H9 (cell line): ENCODE measurements around the gene HUNK. TPM values are rescaled to one million over a fixed set of nuclear protein-coding genes. Genes with fewer than 3 reads are reported as not detected.

Source experiments
- DNase-seq: peaks from one replicate; pipeline ENCODE4 v3.0.0-alpha.2; 2017
- H2AFZ ChIP-seq: one replicate; pipeline ENCODE4 v1.6.1; 2013; ENCODE audit warnings: mild to moderate bottlenecking, low read length, control low read depth, moderate library complexity
- H2AK5ac ChIP-seq: 2 replicates; pipeline ENCODE4 v1.6.1; 2013; ENCODE audit warnings: low read length, control low read depth, mixed read lengths; ENCODE audit not compliant: insufficient read length
- H2BK120ac ChIP-seq: one replicate; pipeline ENCODE4 v1.6.1; 2013; ENCODE audit warnings: low read depth, mild to moderate bottlenecking, low read length, control low read depth, inconsistent platforms; ENCODE audit not compliant: poor library complexity, severe bottlenecking
- H2BK12ac ChIP-seq: 2 replicates; pipeline ENCODE4 v1.6.1; 2013; ENCODE audit warnings: low read length, control low read depth, mixed read lengths, low read depth; ENCODE audit not compliant: insufficient read length
- H2BK15ac ChIP-seq: 2 replicates; pipeline ENCODE4 v1.6.1; 2013; ENCODE audit warnings: low read depth, low read length, control low read depth
- H2BK20ac ChIP-seq: one replicate; pipeline ENCODE4 v1.6.1; 2013; ENCODE audit warnings: low read depth, mild to moderate bottlenecking, low read length, control low read depth, inconsistent platforms; ENCODE audit not compliant: poor library complexity, severe bottlenecking
- H2BK5ac ChIP-seq: 2 replicates; pipeline ENCODE4 v1.6.1; 2013; ENCODE audit warnings: low read length, control low read depth, mixed read lengths; ENCODE audit not compliant: insufficient read length
- H3K14ac ChIP-seq: 2 replicates; pipeline ENCODE4 v1.6.1; 2013; ENCODE audit warnings: low read length, control low read depth; ENCODE audit not compliant: insufficient read depth
- H3K18ac ChIP-seq: 2 replicates; pipeline ENCODE4 v1.6.1; 2013; ENCODE audit warnings: low read depth, mild to moderate bottlenecking, mixed read lengths, low read length, control low read depth; ENCODE audit not compliant: insufficient read length
- H3K23ac ChIP-seq: 2 replicates; pipeline ENCODE4 v1.6.1; 2013; ENCODE audit warnings: low read length, control low read depth, mixed read lengths, low read depth; ENCODE audit not compliant: insufficient read length
- H3K23me2 ChIP-seq: 2 replicates; pipeline ENCODE4 v1.6.1; 2013; ENCODE audit warnings: low read depth, mild to moderate bottlenecking, mixed read lengths, low read length, control low read depth; ENCODE audit not compliant: insufficient read length, poor library complexity, severe bottlenecking
- H3K27ac ChIP-seq: 2 replicates; pipeline ENCODE4 v1.5.1; 2013; ENCODE audit warnings: low read length, control low read depth, mixed read lengths, low read depth; ENCODE audit not compliant: insufficient read length
- H3K27me3 ChIP-seq: 2 replicates; pipeline ENCODE4 v1.6.1; 2013; ENCODE audit warnings: low read length, control low read depth, inconsistent platforms; ENCODE audit not compliant: insufficient read depth
- H3K4ac ChIP-seq: 2 replicates; pipeline ENCODE4 v1.6.1; 2013; ENCODE audit warnings: low read depth, mild to moderate bottlenecking, control low read depth, inconsistent platforms, low read length, moderate library complexity
- H3K4me1 ChIP-seq: 2 replicates; pipeline ENCODE4 v1.6.1; 2013; ENCODE audit warnings: low read length, control low read depth, inconsistent platforms; ENCODE audit not compliant: insufficient read depth
- H3K4me2 ChIP-seq: 2 replicates; pipeline ENCODE4 v1.6.1; 2013; ENCODE audit warnings: low read length, control low read depth, mixed read lengths; ENCODE audit not compliant: insufficient read length, insufficient read depth
- H3K56ac ChIP-seq: 2 replicates; pipeline ENCODE4 v1.6.1; 2013; ENCODE audit warnings: low read depth, mild to moderate bottlenecking, mixed read lengths, low read length, control low read depth; ENCODE audit not compliant: insufficient read length
- H3K79me1 ChIP-seq: 2 replicates; pipeline ENCODE4 v1.6.1; 2013; ENCODE audit warnings: low read depth, mild to moderate bottlenecking, moderate library complexity, low read length, control low read depth, inconsistent platforms; ENCODE audit not compliant: insufficient read depth, poor library complexity, severe bottlenecking
- H3K79me2 ChIP-seq: 2 replicates; pipeline ENCODE4 v1.6.1; 2013; ENCODE audit warnings: low read length, control low read depth, inconsistent platforms; ENCODE audit not compliant: insufficient read depth
- H3K9ac ChIP-seq: 2 replicates; pipeline ENCODE4 v1.6.1; 2013; ENCODE audit warnings: low read length, control low read depth, mixed read lengths; ENCODE audit not compliant: insufficient read length; ENCODE audit errors: extremely low read depth
- H3K9me3 ChIP-seq: one replicate; pipeline ENCODE4 v1.6.1; 2013; ENCODE audit warnings: low read depth, low read length, inconsistent platforms; ENCODE audit not compliant: control insufficient read depth
- H3T11ph ChIP-seq: one replicate; pipeline ENCODE4 v1.6.1; 2013; ENCODE audit warnings: mild to moderate bottlenecking, low read length, control low read depth, inconsistent platforms
- H4K20me1 ChIP-seq: one replicate; pipeline ENCODE4 v1.6.1; 2013; ENCODE audit not compliant: control insufficient read depth, insufficient read length, insufficient read depth
- H4K5ac ChIP-seq: 2 replicates; pipeline ENCODE4 v1.6.1; 2013; ENCODE audit warnings: low read depth, mild to moderate bottlenecking, mixed read lengths, low read length, control low read depth; ENCODE audit not compliant: insufficient read length
- H4K8ac ChIP-seq: replicated peaks from 2 replicates; pipeline ENCODE4 v1.6.1; 2013; ENCODE audit warnings: low read length, control low read depth, mixed read lengths, low read depth; ENCODE audit not compliant: insufficient read length
- H4K91ac ChIP-seq: 2 replicates; pipeline ENCODE4 v1.6.1; 2013; ENCODE audit warnings: low read depth, mild to moderate bottlenecking, moderate library complexity, mixed read lengths, low read length, control low read depth; ENCODE audit not compliant: insufficient read length
- H3K27ac Mint-ChIP-seq, 3 experiments: 2 replicates in 2 of 3; 3 replicates in 1 of 3; pipeline ENCODE4 v1.8.0; 2020 to 2021; ENCODE audit warnings: mixed read lengths in 3 of 3, mild to moderate bottlenecking in 1 of 3, moderate library complexity in 1 of 3
- H3K27me3 Mint-ChIP-seq: 2 replicates; pipeline ENCODE4 v1.8.0; 2021; ENCODE audit warnings: low read depth, mild to moderate bottlenecking, moderate library complexity, mixed read lengths
- H3K36me3 Mint-ChIP-seq, 3 experiments: 2 replicates in 2 of 3; 3 replicates in 1 of 3; pipeline ENCODE4 v1.8.0; 2020 to 2021; ENCODE audit warnings: low read depth in 3 of 3, mixed read lengths in 3 of 3; ENCODE audit not compliant: insufficient read depth in 1 of 3
- H3K4me1 Mint-ChIP-seq, 2 experiments: 2 replicates each; pipeline ENCODE4 v1.8.0; 2020; ENCODE audit warnings: mixed read lengths in 2 of 2
- H3K4me3 Mint-ChIP-seq, 2 experiments: 2 replicates in 1 of 2; 3 replicates in 1 of 2; pipeline ENCODE4 v1.8.0; 2020 to 2021; ENCODE audit warnings: mild to moderate bottlenecking in 2 of 2, mixed read lengths in 2 of 2, moderate library complexity in 1 of 2
- H3K9me3 Mint-ChIP-seq, 2 experiments: 2 replicates in 1 of 2; 3 replicates in 1 of 2; pipeline ENCODE4 v1.8.0; 2020; ENCODE audit warnings: mild to moderate bottlenecking in 2 of 2, mixed read lengths in 2 of 2, moderate library complexity in 1 of 2
- CTCF ChIP-seq: fragments of 200-600 bp; sonication (generic); conservative IDR thresholded peaks from 3 replicates; pipeline ENCODE4 v1.8.0; 2021; ENCODE audit warnings: antibody characterized with exemption, mild to moderate bottlenecking
- WGBS: extraction: QIAGEN DNeasy Blood & Tissue Kit; methylation state at CpG from one replicate; pipeline ENCODE4 v1.1.7; 2013; ENCODE audit warnings: missing lambda C conversion rate, low lambda C conversion rate, mixed read lengths; ENCODE audit not compliant: insufficient read length; ENCODE audit errors: extremely low coverage; 5-methylcytosine and 5-hydroxymethylcytosine counted together
- total RNA-seq: library from RNA; stranded (reverse); gene quantifications from 2 replicates; pipeline ENCODE4 v1.2.1, GENCODE V29; 2021

The HUNK gene
- total RNA-seq, 1 experiment from 2014 or later, result 5.8 TPM

GRCh38 chr21:32004291-32004690 lies 131.5 kb downstream of the HUNK start:
- Histone ChIP-seq H3K18ac (no peak overlapping the region), H4K91ac (no peak overlapping the region), H3K79me2 (no peaks in the 10 kb centered on the region), H3T11ph (no peak overlapping the region), H2AK5ac (no peak overlapping the region), H2BK5ac (no peak overlapping the region), H3K27me3 (no peaks in the 10 kb centered on the region), H2AFZ (no peak overlapping the region), H3K23me2 (no peaks in the 10 kb centered on the region), H3K4me2 (no peak overlapping the region), H3K9me3 (no peaks in the 10 kb centered on the region), H3K4ac (no peak overlapping the region), H3K9ac (no peak overlapping the region), H2BK20ac (no peak overlapping the region), H3K4me1 (no peaks in the 10 kb centered on the region), H3K27ac (no peak overlapping the region), H3K14ac (no peak overlapping the region), H4K5ac (no peak overlapping the region), H4K20me1 (no peaks in the 10 kb centered on the region), H3K79me1 (no peaks in the 10 kb centered on the region), H3K23ac (no peak overlapping the region), H2BK15ac (no peak overlapping the region), H2BK12ac (no peak overlapping the region), H2BK120ac (no peak overlapping the region), H3K56ac (no peak overlapping the region), H4K8ac (no peak overlapping the region)
- no CpG with 5 or more reads among the region's 3 CpGs for WGBS
- Mint-ChIP-seq H3K9me3 (no peaks in the 10 kb centered on the region), H3K4me3 (no peak overlapping the region), H3K4me1 (peaks cover 2 to 4% of the 10 kb centered on the region in 2 experiments; a peak in 1 of 4 replicates), H3K36me3 (peaks cover 2 to 7% (median 2%) of the 10 kb centered on the region in 3 experiments; a peak in 5 of 7 replicates), H3K27me3 (no peaks in the 10 kb centered on the region), H3K27ac (no peak overlapping the region)
- no peak for DNase-seq
- TF ChIP-seq CTCF, result no peak
